ENCODE data around the gene ATG14.

Gene ATG14

GRCh38 chr14:55316564-55316963 is 95.1 kb downstream of the ATG14 start:
- no peak overlapping the region for H3K4me3 ChIP-seq (ENCODE audit: insufficient read length, low read depth)
- H3K4me1 ChIP-seq (ENCODE audit: insufficient read depth, insufficient read length): no peaks in the 10 kb centered on the region
- H3K9me3 ChIP-seq (ENCODE audit: insufficient read depth, low read length): peaks cover 20% of the 10 kb centered on the region
- DNase-seq (ENCODE audit: low read depth, low spot score): no peak
- no peak overlapping the region for H3K9ac ChIP-seq (ENCODE audit: insufficient read length, low read depth)
- H3K36me3 ChIP-seq (ENCODE audit: insufficient read depth, insufficient read length, low read length): peaks cover 3% of the 10 kb centered on the region
- H3K27me3 ChIP-seq (ENCODE audit: insufficient read depth, insufficient read length): no peaks in the 10 kb centered on the region
- TF ChIP-seq SUZ12 (IDR thresholded peaks at IDR 0.05; ENCODE audit: extremely low read depth, insufficient read depth, insufficient read length) (no peak), YY1 (IDR thresholded peaks at IDR 0.05; ENCODE audit: insufficient read depth, insufficient read length) (no peak), ZNF274 (IDR thresholded peaks at IDR 0.05; ENCODE audit: low read depth, low read length) (no peak)

All from NT2/D1 (cell line).